ENCODE measurements around the gene MRPS18A. TPM values are rescaled to one million over a fixed set of nuclear protein-coding genes. Genes with fewer than 3 reads are reported as not detected.

MRPS18A gene
- total and polyA plus RNA-seq, 9 of the 15 experiments (the other 6 are each of a cell fraction or from before 2014, with no cell fraction given): 87.5 to 243 (median 125) TPM

DNA sequence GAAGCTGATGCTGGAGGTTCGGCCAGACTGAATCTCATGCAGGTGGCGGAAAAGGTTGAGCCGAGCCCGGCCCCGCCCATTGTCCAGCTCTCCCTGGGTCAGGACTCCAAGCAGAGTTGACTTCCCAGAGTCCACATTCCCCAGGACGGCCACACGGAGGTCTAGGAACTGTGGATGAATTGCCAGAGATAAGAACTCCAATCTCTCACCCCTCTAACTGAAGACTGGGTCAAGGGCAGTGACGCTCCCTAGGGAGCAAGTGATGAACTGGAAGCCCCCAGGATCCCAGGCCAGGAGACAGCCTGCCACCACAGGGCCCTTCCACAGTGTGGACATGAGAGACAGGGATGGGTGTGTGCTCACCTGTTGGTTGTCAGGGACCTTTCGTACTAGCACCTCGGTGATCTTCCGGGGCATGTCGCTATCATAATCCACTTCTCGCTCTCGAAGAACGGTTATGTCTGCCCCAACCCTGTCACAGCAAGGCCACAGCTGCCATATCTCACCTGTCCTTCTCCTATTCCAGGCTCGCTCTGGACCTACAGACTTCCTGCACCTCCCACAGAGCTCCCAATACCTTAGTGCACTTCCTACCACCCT, 62.1 kb downstream of the MRPS18A start (continued):
- TF ChIP-seq ZNF592 (IDR thresholded peaks at IDR 0.05) (no peak), CHCHD3 (CRISPR knock-in tag; IDR thresholded peaks at IDR 0.05) (no peak), ZFPM2 (CRISPR knock-in tag; IDR thresholded peaks at IDR 0.05) (0 out of 2 replicates have a peak, but pooled peaks have one; percentile 33), PHB (CRISPR knock-in tag; IDR thresholded peaks at IDR 0.05) (no peak), NFE2L1 (tag; IDR thresholded peaks at IDR 0.05; ENCODE audit: borderline replicate concordance, low read depth) (no peak), KDM2B (CRISPR knock-in tag; IDR thresholded peaks at IDR 0.05) (no peak), CBX2 (IDR thresholded peaks at IDR 0.05; ENCODE audit: insufficient read depth, low read length, poor library complexity, severe bottlenecking) (no peak), FOS (IDR thresholded peaks at IDR 0.05; ENCODE audit: extremely low read depth, insufficient read length) (no peak), ZNF282 (CRISPR knock-in tag; IDR thresholded peaks at IDR 0.05) (no peak), ZNF134 (CRISPR knock-in tag; conservative IDR thresholded peaks at IDR 0.05) (no peak), BMI1 (IDR thresholded peaks at IDR 0.05; ENCODE audit: low read length) (no peak), CBX1 (IDR thresholded peaks at IDR 0.05; ENCODE audit: low read depth) (no peak), MCM3 (IDR thresholded peaks at IDR 0.05) (no peak), ZNF217 (CRISPR knock-in tag; IDR thresholded peaks at IDR 0.05) (no peak), KAT8 (IDR thresholded peaks at IDR 0.05; ENCODE audit: low read depth) (no peak), ZFX (CRISPR knock-in tag; IDR thresholded peaks at IDR 0.05) (no peak), KLF16 (IDR thresholded peaks at IDR 0.05) (no peak), E2F6 (IDR thresholded peaks at IDR 0.05; ENCODE audit: borderline replicate concordance in 1 of 2, extremely low read depth in 1 of 2, insufficient read depth in 1 of 2, insufficient read length in 1 of 2, low read depth in 1 of 2, low read length in 1 of 2, poor library complexity in 1 of 2, severe bottlenecking in 1 of 2) (no peak)
- TF ChIP-seq, protein P1, sequence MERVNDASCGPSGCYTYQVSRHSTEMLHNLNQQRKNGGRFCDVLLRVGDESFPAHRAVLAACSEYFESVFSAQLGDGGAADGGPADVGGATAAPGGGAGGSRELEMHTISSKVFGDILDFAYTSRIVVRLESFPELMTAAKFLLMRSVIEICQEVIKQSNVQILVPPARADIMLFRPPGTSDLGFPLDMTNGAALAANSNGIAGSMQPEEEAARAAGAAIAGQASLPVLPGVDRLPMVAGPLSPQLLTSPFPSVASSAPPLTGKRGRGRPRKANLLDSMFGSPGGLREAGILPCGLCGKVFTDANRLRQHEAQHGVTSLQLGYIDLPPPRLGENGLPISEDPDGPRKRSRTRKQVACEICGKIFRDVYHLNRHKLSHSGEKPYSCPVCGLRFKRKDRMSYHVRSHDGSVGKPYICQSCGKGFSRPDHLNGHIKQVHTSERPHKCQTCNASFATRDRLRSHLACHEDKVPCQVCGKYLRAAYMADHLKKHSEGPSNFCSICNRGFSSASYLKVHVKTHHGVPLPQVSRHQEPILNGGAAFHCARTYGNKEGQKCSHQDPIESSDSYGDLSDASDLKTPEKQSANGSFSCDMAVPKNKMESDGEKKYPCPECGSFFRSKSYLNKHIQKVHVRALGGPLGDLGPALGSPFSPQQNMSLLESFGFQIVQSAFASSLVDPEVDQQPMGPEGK (CRISPR knock-in tag; IDR thresholded peaks at IDR 0.05; ENCODE audit: borderline replicate concordance): no peak
- TF ChIP-seq, protein P2, sequence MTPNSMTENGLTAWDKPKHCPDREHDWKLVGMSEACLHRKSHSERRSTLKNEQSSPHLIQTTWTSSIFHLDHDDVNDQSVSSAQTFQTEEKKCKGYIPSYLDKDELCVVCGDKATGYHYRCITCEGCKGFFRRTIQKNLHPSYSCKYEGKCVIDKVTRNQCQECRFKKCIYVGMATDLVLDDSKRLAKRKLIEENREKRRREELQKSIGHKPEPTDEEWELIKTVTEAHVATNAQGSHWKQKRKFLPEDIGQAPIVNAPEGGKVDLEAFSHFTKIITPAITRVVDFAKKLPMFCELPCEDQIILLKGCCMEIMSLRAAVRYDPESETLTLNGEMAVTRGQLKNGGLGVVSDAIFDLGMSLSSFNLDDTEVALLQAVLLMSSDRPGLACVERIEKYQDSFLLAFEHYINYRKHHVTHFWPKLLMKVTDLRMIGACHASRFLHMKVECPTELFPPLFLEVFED (CRISPR knock-in tag; conservative IDR thresholded peaks at IDR 0.05): peak; percentile 96
